Endothelial cell of umbilical vein (primary cell): ENCODE data around the gene USP8. TPM values are rescaled to one million over a fixed set of nuclear protein-coding genes. Genes with fewer than 3 reads are reported as not detected.
"Not testable (repeated sequence)": the region's sequence is repeated elsewhere in the genome, so short reads cannot be mapped to it uniquely, and the experiment has no call there.

Experiments
- BruUV-seq: library from RNA; stranded (reverse); fragments of 400-500 nt; replicated peaks from 2 replicates; lab custom pipeline; 2021; lab: Mats Ljungman, UMichigan
- CTCF ChIA-PET: fragments of 300-600, 350-600 bp; sonication (Branson Sonifier 250); formaldehyde crosslinking; loops from one replicate; lab custom pipeline; 2021; ENCODE audit warnings: antibody characterized with exemption, inconsistent platforms; lab: Charles Lee
- POLR2A ChIA-PET: fragments of 300-600, 350-600 bp; sonication (Branson Sonifier 250); formaldehyde crosslinking; loops from one replicate; lab custom pipeline; 2021; ENCODE audit warnings: antibody characterized with exemption, inconsistent platforms; lab: Charles Lee
- DNase-seq: peaks from one replicate; pipeline ENCODE4 v3.0.0-alpha.2; 2011; ENCODE audit warnings: low read depth, low spot score
- FAIRE-seq: peaks from 2 replicates; lab custom pipeline; 2011; peaks lifted over from hg19 to GRCh38; lab: Jason Lieb, UNC
- H2AFZ ChIP-seq: 2 replicates; pipeline ENCODE4 v1.6.0; 2012; ENCODE audit warnings: low read depth, low read length, control low read depth, inconsistent platforms
- H3K27ac ChIP-seq: 2 replicates; pipeline ENCODE4 v1.5.1; 2011; ENCODE audit warnings: low read depth, mild to moderate bottlenecking, control low read depth, low read length, moderate library complexity; ENCODE audit not compliant: insufficient read depth
- H3K27me3 ChIP-seq, 2 experiments: 2 replicates each; pipeline versions ENCODE4 v1.6.0 to v1.6.1; 2011; ENCODE audit warnings: low read length in 2 of 2, mixed read lengths in 1 of 2; ENCODE audit not compliant: control insufficient read depth in 2 of 2, insufficient read depth in 2 of 2
- H3K36me3 ChIP-seq, 2 experiments: 2 replicates in 1 of 2; 3 replicates in 1 of 2; pipeline ENCODE4 v1.5.1; 2011; ENCODE audit warnings: low read length in 2 of 2, mild to moderate bottlenecking in 1 of 2, moderate library complexity in 1 of 2; ENCODE audit not compliant: control insufficient read depth in 2 of 2, insufficient read depth in 2 of 2; ENCODE audit errors: extremely low read depth in 1 of 2
- H3K4me1 ChIP-seq: 3 replicates; pipeline ENCODE4 v1.5.1; 2011; ENCODE audit warnings: mild to moderate bottlenecking, low read length; ENCODE audit not compliant: control insufficient read depth, insufficient read depth; ENCODE audit errors: extremely low read depth
- H3K4me2 ChIP-seq: 2 replicates; pipeline ENCODE4 v1.6.1; 2011; ENCODE audit warnings: low read length, control low read depth, mixed read lengths; ENCODE audit not compliant: insufficient read depth
- H3K4me3 ChIP-seq, 3 experiments: fragments of 200-600 bp in 1 of 3; sonication (generic), shearing (Covaris generic) in 1 of 3; replicated peaks in 1 of 3; 2 replicates each; pipeline ENCODE4 v1.5.1; 2011 to 2016; ENCODE audit warnings: control low read depth in 3 of 3, low read length in 3 of 3, mild to moderate bottlenecking in 2 of 3, inconsistent platforms in 1 of 3, low read depth in 1 of 3, moderate library complexity in 1 of 3; ENCODE audit not compliant: insufficient read depth in 1 of 3
- H3K79me2 ChIP-seq: 2 replicates; pipeline ENCODE4 v1.6.0; 2012; ENCODE audit warnings: low read length, inconsistent platforms; ENCODE audit not compliant: control insufficient read depth, insufficient read depth
- H3K9ac ChIP-seq: replicated peaks from 2 replicates; pipeline ENCODE3; 2011; ENCODE audit warnings: low read length, control low read depth; ENCODE audit not compliant: insufficient read depth; ENCODE audit errors: extremely low read depth
- H3K9me1 ChIP-seq: replicated peaks from 3 replicates; pipeline ENCODE4 v1.6.0; 2011; ENCODE audit warnings: mild to moderate bottlenecking, low read length; ENCODE audit not compliant: control insufficient read depth, insufficient read depth; ENCODE audit errors: extremely low read depth
- H3K9me3 ChIP-seq: replicated peaks from 2 replicates; pipeline ENCODE4 v1.5.1; 2012; ENCODE audit warnings: low read length, inconsistent platforms; ENCODE audit not compliant: control insufficient read depth, insufficient read depth
- H4K20me1 ChIP-seq: replicated peaks from 2 replicates; pipeline ENCODE3; 2011; ENCODE audit warnings: mild to moderate bottlenecking, low read length; ENCODE audit not compliant: control insufficient read depth, insufficient read depth; ENCODE audit errors: extremely low read depth
- FOS ChIP-seq: IDR thresholded peaks from 2 replicates; pipeline ENCODE4 v1.6.1; 2011; ENCODE audit warnings: mild to moderate bottlenecking, low read length, moderate library complexity, borderline replicate concordance; ENCODE audit not compliant: insufficient read depth
- MYC ChIP-seq: IDR thresholded peaks from one replicate; pipeline ENCODE4 v1.6.1; 2011; ENCODE audit warnings: mild to moderate bottlenecking, low read depth, low read length
- POLR2A ChIP-seq: IDR thresholded peaks from 2 replicates; pipeline ENCODE4 v1.6.1; 2012; ENCODE audit warnings: low read depth, mild to moderate bottlenecking, control low read depth, low read length
- POLR2AphosphoS5 ChIP-seq: IDR thresholded peaks from 2 replicates; pipeline ENCODE4 v1.6.1; 2012; ENCODE audit warnings: low read depth, mild to moderate bottlenecking, control low read depth, low read length, moderate library complexity; ENCODE audit not compliant: insufficient read depth
- dilution Hi-C: fragments of 300-500 bp; cut with MboI; formaldehyde crosslinking; loops from one replicate; pipeline ENCODE4 v1.15.0; 2019; ENCODE audit warnings: low sequenced_read_pairs; ENCODE audit not compliant: extremely low pct_ligation_motif_present
- intact Hi-C: fragments of 100-400 bp; cut with micrococcal nuclease; formaldehyde crosslinking; loops from one replicate; pipeline ENCODE4 v1.10.0; 2022
- polyA plus RNA-seq, 4 experiments: library from polyadenylated mRNA; depleted of rRNA in 3 of 4; stranded (reverse) in 3 of 4; unstranded in 1 of 4; fragments of >200 nt; gene quantifications; 2 replicates each; pipeline versions ENCODE4 v1.2.1 to v1.2.3, GENCODE V29; 2011 to 2012; ENCODE audit warnings: missing spikeins in 1 of 4
- total RNA-seq: library from RNA; stranded (reverse); gene quantifications from 2 replicates; pipeline ENCODE4 v1.2.3, GENCODE V29; 2021
- TF ChIP-seq, protein P1 (sequence below), 2 donors: IDR thresholded peaks; 1 replicate in 1 of 2; 2 replicates in 1 of 2; pipeline ENCODE4 v1.5.1; 2011; ENCODE audit warnings: low read length in 2 of 2, mild to moderate bottlenecking in 2 of 2, moderate library complexity in 2 of 2, control low read depth in 1 of 2, inconsistent platforms in 1 of 2, low read depth in 1 of 2; ENCODE audit not compliant: insufficient read depth in 1 of 2; ENCODE audit errors: extremely low read depth in 1 of 2

The USP8 gene
- total and polyA plus RNA-seq, 2 donors (not counting 3 experiments of a cell fraction or from before 2014, with no cell fraction given) = 19.0 to 44.8 TPM

DNA sequence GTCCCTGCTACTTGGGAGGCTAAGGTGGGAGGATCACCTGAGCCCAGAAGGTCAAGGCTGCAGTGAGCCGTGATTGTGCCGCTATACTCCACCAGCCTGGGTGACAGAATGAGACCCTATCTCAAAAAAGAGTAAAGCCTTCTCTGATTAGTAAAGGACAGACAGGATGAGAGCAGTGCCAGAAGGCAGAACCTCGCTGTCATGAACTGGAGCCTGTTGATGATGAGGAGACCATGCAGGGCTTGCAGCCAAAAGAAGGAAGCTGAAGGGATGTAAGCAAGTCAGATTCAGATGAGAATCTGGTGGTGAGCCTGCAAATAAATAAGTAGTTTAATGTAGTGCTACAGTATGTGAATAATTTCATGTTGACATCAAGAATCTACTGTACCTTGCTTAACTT lies 69.4 kb downstream of the USP8 start:
- Histone ChIP-seq H3K36me3 (peaks cover 21% of the 10 kb centered on the region in 2 experiments), H3K27ac (no peak overlapping the region), H3K9me1 (no peaks in the 10 kb centered on the region), H2AFZ (no peak overlapping the region), H4K20me1 (no peaks in the 10 kb centered on the region), H3K9me3 (no peaks in the 10 kb centered on the region), H3K27me3 (no peaks in the 10 kb centered on the region), H3K79me2 (no peaks in the 10 kb centered on the region), H3K4me3 (no peak overlapping the region), H3K9ac (no peak overlapping the region), H3K4me1 (no peaks in the 10 kb centered on the region), H3K4me2 (no peak overlapping the region)
- POLR2A ChIA-PET = no interaction called here
- CTCF ChIA-PET = no interaction called here
- no peak for TF ChIP-seq POLR2AphosphoS5
- no peak for TF ChIP-seq MYC
- TF ChIP-seq FOS = no peak
- TF ChIP-seq, protein P1, sequence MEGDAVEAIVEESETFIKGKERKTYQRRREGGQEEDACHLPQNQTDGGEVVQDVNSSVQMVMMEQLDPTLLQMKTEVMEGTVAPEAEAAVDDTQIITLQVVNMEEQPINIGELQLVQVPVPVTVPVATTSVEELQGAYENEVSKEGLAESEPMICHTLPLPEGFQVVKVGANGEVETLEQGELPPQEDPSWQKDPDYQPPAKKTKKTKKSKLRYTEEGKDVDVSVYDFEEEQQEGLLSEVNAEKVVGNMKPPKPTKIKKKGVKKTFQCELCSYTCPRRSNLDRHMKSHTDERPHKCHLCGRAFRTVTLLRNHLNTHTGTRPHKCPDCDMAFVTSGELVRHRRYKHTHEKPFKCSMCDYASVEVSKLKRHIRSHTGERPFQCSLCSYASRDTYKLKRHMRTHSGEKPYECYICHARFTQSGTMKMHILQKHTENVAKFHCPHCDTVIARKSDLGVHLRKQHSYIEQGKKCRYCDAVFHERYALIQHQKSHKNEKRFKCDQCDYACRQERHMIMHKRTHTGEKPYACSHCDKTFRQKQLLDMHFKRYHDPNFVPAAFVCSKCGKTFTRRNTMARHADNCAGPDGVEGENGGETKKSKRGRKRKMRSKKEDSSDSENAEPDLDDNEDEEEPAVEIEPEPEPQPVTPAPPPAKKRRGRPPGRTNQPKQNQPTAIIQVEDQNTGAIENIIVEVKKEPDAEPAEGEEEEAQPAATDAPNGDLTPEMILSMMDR (IDR thresholded peaks at IDR 0.05; ENCODE audit: extremely low read depth in 1 of 2, insufficient read depth in 1 of 2, low read depth in 1 of 2, low read length in 2 of 2) = no peak
- no peak for TF ChIP-seq POLR2A
- BruUV-seq = no TSS peak
- FAIRE-seq (no peak), DNase-seq (no peak)
- dilution Hi-C loops = no loop called here
- intact Hi-C loops = loop anchor here (10.0 kb wide), 1 partner anchor 391 kb away; no protein-coding TSS in a partner anchor

DNA sequence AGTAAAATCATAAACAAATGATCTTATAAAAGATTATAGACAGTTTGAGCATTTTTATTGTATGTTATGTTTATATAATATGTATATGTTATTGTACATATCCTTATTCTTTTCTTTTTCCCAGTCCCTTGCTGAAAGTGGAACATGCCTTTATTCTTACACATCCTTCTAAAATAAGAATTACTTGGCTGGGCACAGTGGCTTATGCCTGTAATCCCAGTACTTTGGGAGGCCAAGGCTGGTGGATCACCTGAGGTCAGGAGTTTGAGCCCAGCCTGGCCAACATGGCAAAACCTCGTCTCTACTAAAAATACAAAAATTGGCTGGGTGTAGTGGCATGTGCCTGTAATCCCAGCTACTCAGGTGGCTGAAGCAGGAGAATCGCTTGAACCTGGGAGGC lies 70.3 kb downstream of the USP8 start:
- H2AFZ ChIP-seq, H3K27me3 ChIP-seq, BruUV-seq, H3K4me3 ChIP-seq, H3K27ac ChIP-seq, H3K9ac ChIP-seq, H3K9me1 ChIP-seq, dilution Hi-C loops, CTCF ChIA-PET, H4K20me1 ChIP-seq, POLR2A ChIA-PET, H3K79me2 ChIP-seq, DNase-seq, H3K4me2 ChIP-seq, FAIRE-seq, H3K4me1 ChIP-seq, H3K9me3 ChIP-seq: not testable (repeated sequence)
- H3K36me3 ChIP-seq = peaks cover 21 to 22% of the 10 kb centered on the region in 2 experiments
- intact Hi-C loops = loop anchor here (10.0 kb wide), 1 partner anchor 390 kb away; no protein-coding TSS in a partner anchor
